A673 (cell line): ENCODE data around the gene IFNL2. TPM values are rescaled to one million over a fixed set of nuclear protein-coding genes. Genes with fewer than 3 reads are reported as not detected.
"Not testable (repeated sequence)": the region's sequence is repeated elsewhere in the genome, so short reads cannot be mapped to it uniquely, and the experiment has no call there.

Experiments used
- BruUV-seq: library from RNA; stranded (reverse); fragments of 400-500 nt; replicated peaks from 2 replicates; lab custom pipeline; 2021; lab: Mats Ljungman, UMichigan
- CTCF ChIA-PET: fragments of 300-600 bp; sonication (Branson Sonifier 250); formaldehyde crosslinking; loops from one replicate; lab custom pipeline; 2022; ENCODE audit warnings: antibody characterized with exemption; lab: Charles Lee
- POLR2A ChIA-PET: fragments of 300-600 bp; sonication (Branson Sonifier 250); formaldehyde crosslinking; loops from one replicate; lab custom pipeline; 2022; ENCODE audit warnings: antibody characterized with exemption; ENCODE audit not compliant: low non-redundant PET; lab: Charles Lee
- DNase-seq: peaks from one replicate; pipeline ENCODE4 v3.0.0-alpha.2; 2015; ENCODE audit warnings: low spot score
- H3K27ac ChIP-seq: fragments of 200-600 bp; sonication (generic); 2 replicates; pipeline ENCODE4 v1.5.1; 2016; ENCODE audit warnings: mixed run types, low read depth, mild to moderate bottlenecking, mixed read lengths, antibody characterized with exemption, low read length; ENCODE audit not compliant: poor library complexity, severe bottlenecking
- H3K27me3 ChIP-seq: fragments of 200-600 bp; sonication (generic); replicated peaks from 2 replicates; pipeline ENCODE4 v1.6.1; 2017; ENCODE audit warnings: mixed run types, low read depth, mild to moderate bottlenecking, mixed read lengths, antibody characterized with exemption, low read length; ENCODE audit not compliant: insufficient read depth, poor library complexity
- H3K36me3 ChIP-seq: fragments of 200-600 bp; sonication (generic); 2 replicates; pipeline ENCODE4 v1.6.1; 2016; ENCODE audit warnings: mixed run types, mild to moderate bottlenecking, mixed read lengths, antibody characterized with exemption, low read length; ENCODE audit not compliant: insufficient read depth, poor library complexity, severe bottlenecking
- H3K4me1 ChIP-seq: fragments of 200-600 bp; sonication (generic); 2 replicates; pipeline ENCODE4 v1.6.1; 2017; ENCODE audit warnings: mixed run types, mild to moderate bottlenecking, mixed read lengths, antibody characterized with exemption, low read length; ENCODE audit not compliant: insufficient read depth, poor library complexity, severe bottlenecking
- H3K4me3 ChIP-seq: fragments of 200-600 bp; sonication (generic); 2 replicates; pipeline ENCODE4 v1.5.1; 2016; ENCODE audit warnings: low read depth, mixed run types, mild to moderate bottlenecking, mixed read lengths, low read length; ENCODE audit not compliant: poor library complexity, severe bottlenecking
- H3K9me3 ChIP-seq: fragments of 200-600 bp; sonication (generic); 2 replicates; pipeline ENCODE4 v1.6.1; 2016; ENCODE audit warnings: mixed run types, low read depth, mild to moderate bottlenecking, mixed read lengths, antibody characterized with exemption, low read length; ENCODE audit not compliant: poor library complexity, severe bottlenecking
- CTCF ChIP-seq: fragments of 300-800, 200-600 bp; sonication (generic); conservative IDR thresholded peaks from 2 replicates; pipeline ENCODE4 v1.5.1; 2017; ENCODE audit warnings: low read depth, mild to moderate bottlenecking, antibody characterized with exemption, low read length, moderate library complexity, mixed read lengths
- EZH2 ChIP-seq: fragments of 200-600 bp; sonication (generic); IDR thresholded peaks from 2 replicates; pipeline ENCODE4 v1.6.1; 2017; ENCODE audit warnings: borderline replicate concordance, low read depth, mild to moderate bottlenecking, mixed read lengths, antibody characterized with exemption, low read length; ENCODE audit not compliant: poor library complexity, severe bottlenecking
- intact Hi-C: fragments of 100-400 bp; cut with micrococcal nuclease; formaldehyde crosslinking; loops from one replicate; pipeline ENCODE4 v1.10.0; 2022; ENCODE audit not compliant: unreplicated experiment
- total RNA-seq: library from RNA; stranded (reverse); gene quantifications from 2 replicates; pipeline ENCODE4 v1.2.3, GENCODE V29; 2021

Gene IFNL2
- total RNA-seq, 1 experiment from 2014 or later, result not detected

DNA sequence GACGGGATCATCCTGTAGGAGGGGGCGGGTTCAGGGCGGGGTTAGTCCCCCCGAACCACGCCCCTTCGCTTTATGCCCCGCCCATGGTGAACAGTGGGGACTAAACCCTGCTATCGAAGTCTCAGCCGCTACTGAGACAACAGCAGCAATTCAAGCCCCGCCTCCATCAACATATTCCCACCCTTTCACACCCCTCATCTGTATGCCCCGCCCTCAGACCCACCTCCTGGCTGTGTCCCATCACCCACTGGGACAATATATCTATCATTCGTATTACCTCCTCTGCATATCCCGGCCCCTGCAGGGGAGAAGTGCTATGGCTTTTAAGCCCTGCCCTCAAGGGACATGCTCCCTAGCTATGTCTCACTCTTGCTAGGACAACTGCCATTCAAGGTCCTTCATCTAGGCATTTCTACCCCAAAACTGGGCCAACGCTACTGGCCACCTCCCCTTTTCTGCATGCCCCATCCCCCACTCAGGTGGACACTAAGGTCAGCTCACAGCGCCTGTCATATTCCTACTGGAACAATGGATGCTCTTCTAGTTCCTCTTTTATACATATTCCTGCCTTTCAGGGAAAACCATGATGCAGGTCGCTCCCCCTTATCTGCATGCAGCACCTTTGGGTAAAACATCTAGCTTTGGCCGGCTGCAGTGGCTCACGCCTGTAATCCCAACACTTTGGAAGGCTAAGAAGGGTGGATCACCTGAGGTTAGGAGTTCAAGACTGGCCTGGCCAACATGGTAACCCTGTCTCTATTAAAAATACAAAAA is 40.5 kb downstream of the IFNL2 start:
- POLR2A ChIA-PET, result no interaction called here
- H3K27me3 ChIP-seq, result no peaks in the 10 kb centered on the region

DNA sequence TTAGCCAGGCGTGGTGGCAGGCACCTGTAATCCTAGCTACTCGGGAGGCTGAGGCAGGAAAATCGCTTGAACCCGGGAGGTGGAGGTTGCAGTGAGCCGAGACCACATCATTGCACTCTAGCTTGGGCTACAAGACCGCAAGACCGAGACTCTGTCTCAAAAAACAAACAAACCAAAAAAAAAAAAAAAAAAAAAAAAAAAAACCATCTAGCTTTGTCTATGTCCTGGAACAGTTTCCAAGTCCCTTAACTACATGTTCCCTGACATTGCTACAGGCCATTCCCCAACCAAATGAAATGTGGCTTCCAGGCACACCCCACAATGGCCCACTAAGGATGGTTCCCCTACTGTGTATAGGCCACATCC is 41.1 kb downstream of the IFNL2 start:
- H3K27ac ChIP-seq, H3K4me3 ChIP-seq, POLR2A ChIA-PET, DNase-seq, H3K4me1 ChIP-seq, H3K27me3 ChIP-seq, BruUV-seq, H3K36me3 ChIP-seq, intact Hi-C loops, H3K9me3 ChIP-seq: not testable (repeated sequence)
- CTCF ChIA-PET, result interaction anchor here (0.6 kb wide), 1 partner anchor 196 kb away, joined by 3 read pairs; no protein-coding TSS in a partner anchor

More for the DNA sequence above, 40.5 kb downstream of the IFNL2 start:
- no peaks in the 10 kb centered on the region for H3K9me3 ChIP-seq
- H3K4me3 ChIP-seq, result no peak overlapping the region
- peak; percentile 31 for DNase-seq
- no peaks in the 10 kb centered on the region for H3K36me3 ChIP-seq
- BruUV-seq, result no TSS peak
- H3K27ac ChIP-seq, result no peak overlapping the region
- TF ChIP-seq EZH2 (no peak), CTCF (no peak)
- CTCF ChIA-PET, result no interaction called here
- no peaks in the 10 kb centered on the region for H3K4me1 ChIP-seq
- intact Hi-C loops, result no loop called here

- Histone ChIP-seq H3K4me1 (no peaks in the 10 kb centered on the region), H3K27me3 (no peaks in the 10 kb centered on the region), H3K9me3 (no peaks in the 10 kb centered on the region), H3K36me3 (no peaks in the 10 kb centered on the region), H3K27ac (no peak overlapping the region), H3K4me3 (no peak overlapping the region)
- intact Hi-C loops, result no loop called here
- ChIA-PET POLR2A (no interaction called here), CTCF (no interaction called here)
- TF ChIP-seq CTCF (no peak), EZH2 (no peak)
- DNase-seq, result peak; percentile 38
- BruUV-seq, result no TSS peak
Observed at GRCh38 chr19:39310558-39311311, 42.5 kb downstream of the IFNL2 start.
